Measurements from ENCODE around the gene RAB6B. TPM values are rescaled to one million over a fixed set of nuclear protein-coding genes. Genes with fewer than 3 reads are reported as not detected.

RAB6B gene
- total and polyA plus RNA-seq, 2 experiments from 2014 or later: 2.6 to 9.1 TPM

DNA sequence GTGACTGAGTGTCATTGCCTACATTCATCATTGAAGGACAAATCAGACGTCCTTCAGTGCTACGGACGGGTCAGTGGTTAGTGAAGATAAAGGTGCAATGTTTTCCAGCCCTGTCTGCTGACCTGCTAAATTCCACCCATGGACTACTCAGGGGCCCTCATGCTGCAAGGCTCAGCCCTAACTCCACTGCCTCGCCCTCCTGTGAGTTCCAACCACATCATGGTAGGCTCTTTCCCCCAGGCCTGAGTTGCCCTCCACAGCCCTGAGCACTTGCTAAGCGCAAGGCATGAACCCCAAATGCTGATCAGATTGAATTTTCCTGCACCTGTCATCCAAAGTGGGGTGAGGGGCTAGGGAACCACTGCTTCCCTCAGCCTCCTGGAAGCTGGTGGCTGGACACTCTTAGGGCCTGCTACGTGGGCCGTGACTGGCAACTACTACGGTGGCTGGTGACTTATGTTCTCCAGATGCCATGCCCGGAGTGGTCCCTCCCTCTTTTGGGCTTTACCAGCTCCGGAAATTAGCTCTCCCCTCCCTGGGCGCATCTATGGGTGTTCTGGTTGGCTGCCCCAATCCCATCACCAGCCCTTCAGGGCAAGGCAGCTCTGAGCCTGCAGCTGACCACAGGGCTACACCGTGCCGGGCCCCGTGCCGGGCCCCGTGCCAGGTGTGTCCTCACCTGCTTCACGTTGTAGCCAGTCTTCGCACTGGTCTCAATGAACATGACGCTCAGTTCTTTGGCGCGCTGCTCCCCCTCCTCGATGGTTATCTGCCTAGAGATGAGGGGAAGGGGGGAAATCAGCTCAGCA, 58.0 kb downstream of the RAB6B start:
- 95% methylated on average over 21 of the region's 22 CpGs for WGBS (ENCODE audit: low lambda C conversion rate, missing lambda C conversion rate)
- no peak overlapping the region for H3K4me2 ChIP-seq
- no peaks in the 10 kb centered on the region for H3K79me2 ChIP-seq
- no peak overlapping the region for H3K4me3 ChIP-seq
- H3K9me3 ChIP-seq (ENCODE audit: low read depth): no peaks in the 10 kb centered on the region
- TF ChIP-seq CTCF (IDR thresholded peaks at IDR 0.05; ENCODE audit: poor library complexity) (no peak), EZH2phosphoT487 (IDR thresholded peaks at IDR 0.05; ENCODE audit: low read depth, severe bottlenecking, unreplicated experiment) (no peak), EZH2 (IDR thresholded peaks at IDR 0.05; ENCODE audit: borderline replicate concordance) (no peak)
- H3K4me1 ChIP-seq (ENCODE audit: insufficient read depth): no peaks in the 10 kb centered on the region
- no peak overlapping the region for H3K27ac ChIP-seq
- no peak overlapping the region for H2AFZ ChIP-seq
- DNase-seq (ENCODE audit: low spot score): no peak
- H4K20me1 ChIP-seq (ENCODE audit: insufficient read depth, poor library complexity, severe bottlenecking): no peaks in the 10 kb centered on the region
- no peaks in the 10 kb centered on the region for H3K9me2 ChIP-seq (replicated peaks; ENCODE audit: insufficient read depth)
- H3K36me3 ChIP-seq (replicated peaks; ENCODE audit: insufficient read depth, low read depth): no peaks in the 10 kb centered on the region
- H3K27me3 ChIP-seq: no peaks in the 10 kb centered on the region

- Histone ChIP-seq H2AFZ (no peak overlapping the region), H3K4me1 (ENCODE audit: insufficient read depth) (no peaks in the 10 kb centered on the region), H3K9me2 (replicated peaks; ENCODE audit: insufficient read depth) (no peaks in the 10 kb centered on the region), H3K9me3 (ENCODE audit: low read depth) (no peaks in the 10 kb centered on the region), H4K20me1 (ENCODE audit: insufficient read depth, poor library complexity, severe bottlenecking) (no peaks in the 10 kb centered on the region), H3K4me3 (no peak overlapping the region), H3K79me2 (no peaks in the 10 kb centered on the region), H3K4me2 (no peak overlapping the region), H3K27ac (no peak overlapping the region), H3K36me3 (replicated peaks; ENCODE audit: insufficient read depth, low read depth) (no peaks in the 10 kb centered on the region), H3K27me3 (no peaks in the 10 kb centered on the region)
- no peak for TF ChIP-seq CTCF (IDR thresholded peaks at IDR 0.05; ENCODE audit: poor library complexity)
- TF ChIP-seq EZH2phosphoT487 (IDR thresholded peaks at IDR 0.05; ENCODE audit: low read depth, severe bottlenecking, unreplicated experiment): no peak
- TF ChIP-seq EZH2 (IDR thresholded peaks at IDR 0.05; ENCODE audit: borderline replicate concordance): no peak
- WGBS (ENCODE audit: low lambda C conversion rate, missing lambda C conversion rate): 96% methylated on average over 6 of the region's 6 CpGs
- no peak for DNase-seq (ENCODE audit: low spot score)
Observed at GRCh38 chr3:133836497-133837158, 59.1 kb downstream of the RAB6B start.

DNA sequence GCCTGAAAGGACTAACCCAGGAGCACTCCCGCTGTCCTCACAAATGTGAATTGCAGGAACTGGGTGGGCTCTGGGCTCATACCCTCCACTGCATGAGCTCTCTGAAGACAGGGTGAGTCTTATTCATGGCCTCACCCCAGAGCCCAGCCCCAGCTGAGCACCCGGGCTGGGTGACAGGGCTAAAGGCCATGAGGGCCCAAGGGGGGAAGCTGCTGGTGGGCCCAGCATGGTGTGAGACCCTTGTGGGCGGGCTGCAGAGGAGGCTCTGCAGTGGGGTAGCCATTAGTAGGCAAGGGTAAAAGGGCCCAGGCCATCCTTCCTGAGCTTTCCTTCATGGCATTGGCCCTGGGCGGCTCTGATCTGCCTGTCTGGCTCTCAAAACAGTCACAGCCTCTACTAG, 59.7 kb downstream of the RAB6B start:
- Histone ChIP-seq H3K9me2 (replicated peaks; ENCODE audit: insufficient read depth) (no peaks in the 10 kb centered on the region), H3K36me3 (replicated peaks; ENCODE audit: insufficient read depth, low read depth) (no peaks in the 10 kb centered on the region), H3K4me1 (ENCODE audit: insufficient read depth) (no peaks in the 10 kb centered on the region), H3K4me2 (no peak overlapping the region), H4K20me1 (ENCODE audit: insufficient read depth, poor library complexity, severe bottlenecking) (no peaks in the 10 kb centered on the region), H2AFZ (no peak overlapping the region), H3K79me2 (no peaks in the 10 kb centered on the region), H3K27ac (no peak overlapping the region), H3K9me3 (ENCODE audit: low read depth) (no peaks in the 10 kb centered on the region), H3K27me3 (no peaks in the 10 kb centered on the region), H3K4me3 (no peak overlapping the region)
- DNase-seq (ENCODE audit: low spot score): no peak
- TF ChIP-seq EZH2phosphoT487 (IDR thresholded peaks at IDR 0.05; ENCODE audit: low read depth, severe bottlenecking, unreplicated experiment) (no peak), CTCF (IDR thresholded peaks at IDR 0.05; ENCODE audit: poor library complexity) (no peak), EZH2 (IDR thresholded peaks at IDR 0.05; ENCODE audit: borderline replicate concordance) (no peak)
- WGBS (ENCODE audit: low lambda C conversion rate, missing lambda C conversion rate): 83% methylated on average over 4 of the region's 4 CpGs
